ENCODE data around the gene IFNG.
"Not testable (repeated sequence)": the region's sequence is repeated elsewhere in the genome, so short reads cannot be mapped to it uniquely, and the experiment has no call there.

IFNG gene

GRCh38 chr12:68159681-68160304 lies at the start of gene IFNG:
IFNG (minus strand) TSS chr12:68159740; CDS start chr12:68159615, 125 bp downstream.
- DNase-seq (ENCODE audit: low read depth): no peak

GRCh38 chr12:68209048-68209728 lies 49.6 kb upstream of the IFNG start:
- DNase-seq (ENCODE audit: low read depth): not testable (repeated sequence)

- DNase-seq (ENCODE audit: low read depth): no peak
These were observed 47.7 kb upstream of the IFNG start for GRCh38 chr12:68207276-68207675.

- no peak for DNase-seq (ENCODE audit: low read depth)
These were observed 46.9 kb upstream of the IFNG start for GRCh38 chr12:68206446-68206845.

- no peak for DNase-seq (ENCODE audit: low read depth)
These were observed 43.9 kb upstream of the IFNG start for GRCh38 chr12:68203460-68203875.

- DNase-seq (ENCODE audit: low read depth): no peak
These were observed 41.3 kb upstream of the IFNG start for GRCh38 chr12:68200854-68201253.

GRCh38 chr12:68199127-68199526 lies 39.6 kb upstream of the IFNG start:
- no peak for DNase-seq (ENCODE audit: low read depth)

- DNase-seq (ENCODE audit: low read depth): no peak
These were observed 39.1 kb upstream of the IFNG start for GRCh38 chr12:68198507-68199086.

GRCh38 chr12:68190301-68190700 lies 30.8 kb upstream of the IFNG start:
- DNase-seq (ENCODE audit: low read depth): no peak

GRCh38 chr12:68189821-68190242 lies 30.3 kb upstream of the IFNG start:
- peak; percentile 46 for DNase-seq (ENCODE audit: low read depth)

- no peak for DNase-seq (ENCODE audit: low read depth)
These were observed 26.1 kb upstream of the IFNG start for GRCh38 chr12:68185598-68185997.

- no peak for DNase-seq (ENCODE audit: low read depth)
These were observed 21.5 kb upstream of the IFNG start for GRCh38 chr12:68180792-68181744.

- no peak for DNase-seq (ENCODE audit: low read depth)
These were observed 19.4 kb upstream of the IFNG start for GRCh38 chr12:68178774-68179439.

GRCh38 chr12:68178184-68178583 lies 18.6 kb upstream of the IFNG start:
- no peak for DNase-seq (ENCODE audit: low read depth)

- no peak for DNase-seq (ENCODE audit: low read depth)
These were observed 18.0 kb upstream of the IFNG start for GRCh38 chr12:68177562-68177961.

GRCh38 chr12:68176257-68176656 lies 16.7 kb upstream of the IFNG start:
- DNase-seq (ENCODE audit: low read depth): no peak

- DNase-seq (ENCODE audit: low read depth): no peak
These were observed 16.1 kb upstream of the IFNG start for GRCh38 chr12:68175557-68176061.

- not testable (repeated sequence) for DNase-seq (ENCODE audit: low read depth)
These were observed 15.2 kb upstream of the IFNG start for GRCh38 chr12:68174761-68175160.

GRCh38 chr12:68173792-68174191 lies 14.3 kb upstream of the IFNG start:
- no peak for DNase-seq (ENCODE audit: low read depth)

GRCh38 chr12:68170726-68171125 lies 11.2 kb upstream of the IFNG start:
- DNase-seq (ENCODE audit: low read depth): no peak

- DNase-seq (ENCODE audit: low read depth): no peak
These were observed 9.8 kb upstream of the IFNG start for GRCh38 chr12:68169213-68169889.

Data from HS-5 (cell line).